GM13977 (cell line): ENCODE data around the gene RABGGTA.
"Not testable (repeated sequence)": the region's sequence is repeated elsewhere in the genome, so short reads cannot be mapped to it uniquely, and the experiment has no call there.

Source experiments
- DNase-seq: peaks from one replicate; pipeline ENCODE4 v3.0.0; 2012; ENCODE audit warnings: low spot score
- in situ Hi-C: fragments of 300-500 bp; cut with MboI; formaldehyde crosslinking; loops from one replicate; pipeline ENCODE4 v1.12.0; 2022; ENCODE audit warnings: low sequenced_read_pairs, low pct_unique_long_range_greater_than_20kb, mixed read lengths, inconsistent platforms; ENCODE audit not compliant: unreplicated experiment
- TF ChIP-seq, protein P1 (sequence below): IDR thresholded peaks from 2 replicates; pipeline ENCODE4 v1.5.1; 2012; ENCODE audit warnings: mild to moderate bottlenecking, control low read depth; ENCODE audit not compliant: insufficient read depth; ENCODE audit errors: extremely low read depth, missing control alignments

RABGGTA gene

GRCh38 chr14:24219080-24219479 lies 52.3 kb downstream of the RABGGTA start:
- DNase-seq: no peak
- in situ Hi-C loops: no loop called here
- TF ChIP-seq, protein P1, sequence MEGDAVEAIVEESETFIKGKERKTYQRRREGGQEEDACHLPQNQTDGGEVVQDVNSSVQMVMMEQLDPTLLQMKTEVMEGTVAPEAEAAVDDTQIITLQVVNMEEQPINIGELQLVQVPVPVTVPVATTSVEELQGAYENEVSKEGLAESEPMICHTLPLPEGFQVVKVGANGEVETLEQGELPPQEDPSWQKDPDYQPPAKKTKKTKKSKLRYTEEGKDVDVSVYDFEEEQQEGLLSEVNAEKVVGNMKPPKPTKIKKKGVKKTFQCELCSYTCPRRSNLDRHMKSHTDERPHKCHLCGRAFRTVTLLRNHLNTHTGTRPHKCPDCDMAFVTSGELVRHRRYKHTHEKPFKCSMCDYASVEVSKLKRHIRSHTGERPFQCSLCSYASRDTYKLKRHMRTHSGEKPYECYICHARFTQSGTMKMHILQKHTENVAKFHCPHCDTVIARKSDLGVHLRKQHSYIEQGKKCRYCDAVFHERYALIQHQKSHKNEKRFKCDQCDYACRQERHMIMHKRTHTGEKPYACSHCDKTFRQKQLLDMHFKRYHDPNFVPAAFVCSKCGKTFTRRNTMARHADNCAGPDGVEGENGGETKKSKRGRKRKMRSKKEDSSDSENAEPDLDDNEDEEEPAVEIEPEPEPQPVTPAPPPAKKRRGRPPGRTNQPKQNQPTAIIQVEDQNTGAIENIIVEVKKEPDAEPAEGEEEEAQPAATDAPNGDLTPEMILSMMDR: no peak

DNA sequence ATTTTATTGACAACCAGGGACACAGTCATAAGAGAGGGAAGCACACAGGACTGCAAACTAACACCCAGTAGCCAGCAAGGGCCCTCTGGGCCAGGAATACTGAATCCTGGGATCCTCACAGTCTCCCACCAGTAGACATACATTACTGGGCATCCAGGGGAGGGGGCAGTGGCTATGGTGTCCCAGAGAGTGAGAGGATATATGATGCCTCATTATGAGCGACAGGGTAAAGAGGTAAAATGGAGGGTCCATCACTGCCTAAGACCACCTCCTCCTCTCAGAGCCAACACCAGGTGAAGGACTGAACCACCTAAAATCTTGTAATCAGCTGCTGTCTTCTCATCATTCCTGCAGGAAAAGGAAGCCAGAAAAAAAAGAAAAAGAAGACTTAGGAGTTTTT lies 54.5 kb downstream of the RABGGTA start:
- in situ Hi-C loops: not testable (repeated sequence)

GRCh38 chr14:24216345-24216699 lies 55.1 kb downstream of the RABGGTA start:
- in situ Hi-C loops: no loop called here
- no peak for DNase-seq
- TF ChIP-seq, protein P1: no peak

More for the DNA sequence above, 54.5 kb downstream of the RABGGTA start:
- DNase-seq: not testable (repeated sequence)
